A673 (cell line): ENCODE measurements around the gene RUNDC3A.
"Not testable (repeated sequence)": the region's sequence is repeated elsewhere in the genome, so short reads cannot be mapped to it uniquely, and the experiment has no call there.

Source experiments
- CTCF ChIP-seq: fragments of 300-800, 200-600 bp; sonication (generic); conservative IDR thresholded peaks from 2 replicates; pipeline ENCODE4 v1.5.1; 2017; ENCODE audit warnings: low read depth, mild to moderate bottlenecking, antibody characterized with exemption, low read length, moderate library complexity, mixed read lengths
- EZH2 ChIP-seq: fragments of 200-600 bp; sonication (generic); IDR thresholded peaks from 2 replicates; pipeline ENCODE4 v1.6.1; 2017; ENCODE audit warnings: borderline replicate concordance, low read depth, mild to moderate bottlenecking, mixed read lengths, antibody characterized with exemption, low read length; ENCODE audit not compliant: poor library complexity, severe bottlenecking

- not testable (repeated sequence) for TF ChIP-seq CTCF, EZH2
Measured at GRCh38 chr17:44347206-44348055, 39.0 kb downstream of the RUNDC3A start.
